ENCODE data around the gene LSAMP.

LSAMP gene

DNA sequence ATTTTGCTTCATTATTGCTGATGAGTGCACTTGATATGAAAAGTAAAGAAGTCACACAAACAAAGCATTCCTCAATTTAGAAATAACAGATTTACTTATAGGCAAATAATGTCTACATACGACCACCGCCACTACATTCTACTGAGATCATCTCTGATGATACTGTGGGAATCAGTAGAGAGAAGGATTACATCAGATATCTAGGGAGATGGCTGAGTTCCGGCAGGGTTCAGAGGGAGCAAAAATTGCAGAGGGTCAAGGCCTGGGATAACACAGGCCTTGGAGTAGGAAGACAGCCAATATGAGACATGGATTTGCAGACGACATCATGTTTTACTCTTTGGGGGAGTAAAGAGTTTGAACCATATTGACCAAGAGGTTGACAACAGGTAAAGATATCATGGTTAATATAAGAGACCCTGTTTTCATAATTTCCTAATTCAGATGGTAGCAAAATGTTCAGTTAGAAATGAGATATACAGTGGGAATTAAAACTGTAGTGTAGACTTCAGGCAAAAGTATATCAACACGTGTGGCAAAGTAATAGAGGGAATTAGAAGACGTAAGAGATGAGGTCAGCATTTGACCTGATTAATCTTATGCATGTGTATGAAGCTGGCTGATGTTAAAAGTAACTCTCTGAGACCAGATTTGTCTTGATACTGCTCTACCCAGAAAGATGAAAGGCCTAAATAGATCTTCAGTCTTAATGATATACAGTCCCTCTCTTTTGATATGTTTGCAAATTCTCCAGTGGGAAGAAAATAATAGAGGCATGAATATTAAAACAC lies 15.6 kb downstream of the LSAMP start:
- no peak for DNase-seq (ENCODE audit: low read depth)

DNA sequence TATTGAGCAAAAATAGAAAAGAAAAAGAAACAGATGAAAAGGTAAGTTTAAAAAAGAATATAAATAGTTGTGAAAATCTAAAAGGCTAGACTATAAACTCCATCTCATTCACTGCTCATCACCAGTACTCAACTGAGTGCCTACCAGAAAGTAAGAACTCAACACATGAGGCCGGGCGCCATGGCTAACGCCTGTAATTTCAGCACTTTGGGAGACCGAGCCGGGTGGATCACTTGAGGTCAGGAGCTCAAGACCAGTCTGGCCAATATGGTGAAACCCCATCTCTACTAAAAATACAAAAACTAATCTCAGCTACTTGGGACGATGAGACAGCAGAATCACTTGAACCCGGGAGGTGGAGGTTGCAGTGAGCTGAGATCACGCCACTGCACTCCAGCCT lies 19.3 kb downstream of the LSAMP start:
- no peak for DNase-seq (ENCODE audit: low read depth)

DNA sequence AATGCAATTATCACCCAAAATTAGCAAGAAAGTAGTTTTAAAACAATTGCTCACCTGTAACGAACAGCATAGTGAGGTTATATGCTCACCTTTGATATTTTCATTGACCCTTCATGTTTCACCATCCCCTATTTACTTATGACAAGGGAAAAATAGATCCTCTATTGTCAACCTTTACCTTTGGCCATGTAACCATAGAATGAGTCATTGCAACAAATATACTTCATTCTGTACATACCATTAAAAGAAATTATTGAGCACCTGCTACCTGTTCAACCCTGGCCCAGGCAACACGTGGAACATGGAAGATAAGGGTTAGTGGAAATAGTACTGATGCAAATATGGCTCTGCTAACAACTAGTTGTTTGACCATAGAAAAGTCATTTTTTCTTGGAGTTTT lies 20.2 kb downstream of the LSAMP start:
- no peak for DNase-seq (ENCODE audit: low read depth)

DNA sequence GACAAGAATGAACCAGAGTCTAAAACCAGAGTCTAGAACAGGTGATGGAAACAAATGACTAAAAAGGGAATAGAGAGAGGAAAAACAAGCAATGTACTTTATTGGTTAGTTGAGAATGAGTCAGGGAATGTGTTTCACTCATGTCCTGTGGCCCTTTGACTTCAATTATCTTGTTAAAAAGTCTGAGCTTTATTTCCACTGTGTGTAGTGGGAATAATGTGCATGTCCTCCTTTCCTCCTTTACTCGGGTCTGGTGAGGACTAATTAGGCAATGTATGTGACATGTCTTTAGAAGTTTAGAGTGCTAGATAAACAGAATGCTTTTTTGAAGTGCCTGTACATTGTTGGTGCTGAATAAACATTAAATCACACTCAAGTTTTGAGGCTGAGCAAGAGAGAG lies 21.3 kb downstream of the LSAMP start:
- DNase-seq (ENCODE audit: low read depth) = no peak

DNA sequence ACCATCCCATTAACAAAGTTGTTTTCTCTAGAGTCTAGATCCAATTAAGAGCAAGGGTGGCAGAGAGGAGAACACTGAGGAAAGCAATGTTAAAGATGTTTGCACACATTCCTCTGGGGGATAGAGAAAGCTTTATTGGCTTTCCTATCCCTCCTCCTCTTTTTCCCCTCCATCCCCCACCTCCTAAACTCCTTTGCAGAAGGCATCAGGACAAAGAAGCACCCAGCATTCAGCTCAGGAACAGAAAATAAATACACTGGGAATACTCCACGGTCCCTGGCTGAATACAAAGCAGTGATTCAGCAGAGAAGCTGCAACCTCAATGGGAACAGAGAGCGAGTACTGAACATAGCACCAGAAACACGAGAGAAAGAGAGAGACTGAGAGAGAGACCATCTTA lies 21.9 kb downstream of the LSAMP start:
- DNase-seq (ENCODE audit: low read depth) = no peak

DNA sequence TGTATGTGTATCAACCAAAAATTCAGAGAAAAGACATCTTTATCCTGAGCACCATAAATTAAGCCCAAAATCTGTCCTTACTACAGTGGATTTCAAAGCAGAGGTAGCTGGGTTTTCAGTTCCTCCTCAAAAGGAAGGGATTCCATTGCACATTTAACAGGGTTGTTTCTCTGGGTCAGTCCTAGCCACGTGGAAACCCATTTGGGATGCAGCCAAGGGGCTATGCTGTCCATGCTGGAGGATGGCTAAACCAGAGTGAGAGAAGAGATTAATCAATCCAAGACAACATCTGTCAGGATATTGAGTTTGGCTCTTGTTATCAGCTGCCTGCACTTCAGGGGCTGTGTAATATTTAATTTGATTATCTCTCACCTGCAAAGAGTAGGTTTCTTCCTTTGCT lies 28.1 kb downstream of the LSAMP start:
- no peak for DNase-seq (ENCODE audit: low read depth)

DNA sequence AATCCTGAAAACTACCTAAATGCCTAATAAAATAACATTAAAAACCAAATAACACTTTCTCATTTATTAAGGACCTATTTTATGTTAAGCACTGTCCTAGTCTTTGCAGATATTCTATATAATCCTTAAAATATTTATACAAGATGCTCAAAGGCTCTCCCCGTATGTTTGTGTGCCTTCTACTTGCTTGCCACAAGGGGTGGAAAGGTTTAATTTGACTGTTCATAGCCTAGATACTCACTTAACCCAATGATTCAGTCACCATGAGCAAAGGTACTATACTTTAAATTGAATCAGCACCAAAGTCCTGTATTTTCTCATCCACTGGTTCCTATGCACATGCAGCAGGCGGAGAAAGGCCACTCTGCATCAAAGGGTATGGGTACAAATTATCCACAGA lies 32.0 kb downstream of the LSAMP start:
- DNase-seq (ENCODE audit: low read depth) = no peak

DNA sequence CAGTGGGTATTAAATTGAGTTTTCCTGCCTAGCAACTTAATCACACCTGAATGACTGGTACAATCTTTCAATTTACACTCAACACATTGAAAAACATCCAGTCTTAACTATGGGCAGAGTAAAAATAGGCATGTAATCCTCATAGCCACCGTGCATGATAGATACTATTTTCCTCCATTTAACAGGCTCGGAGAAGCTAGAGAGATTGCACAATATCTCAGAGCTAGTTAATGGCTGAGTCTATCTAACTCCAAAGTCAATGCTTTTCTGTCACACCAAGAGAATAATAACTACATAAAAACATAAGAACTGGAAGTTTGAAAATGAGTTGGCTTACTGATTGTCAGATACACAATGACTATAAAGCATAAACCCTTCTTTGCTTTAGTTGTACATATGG lies 36.8 kb downstream of the LSAMP start:
- no peak for DNase-seq (ENCODE audit: low read depth)

DNA sequence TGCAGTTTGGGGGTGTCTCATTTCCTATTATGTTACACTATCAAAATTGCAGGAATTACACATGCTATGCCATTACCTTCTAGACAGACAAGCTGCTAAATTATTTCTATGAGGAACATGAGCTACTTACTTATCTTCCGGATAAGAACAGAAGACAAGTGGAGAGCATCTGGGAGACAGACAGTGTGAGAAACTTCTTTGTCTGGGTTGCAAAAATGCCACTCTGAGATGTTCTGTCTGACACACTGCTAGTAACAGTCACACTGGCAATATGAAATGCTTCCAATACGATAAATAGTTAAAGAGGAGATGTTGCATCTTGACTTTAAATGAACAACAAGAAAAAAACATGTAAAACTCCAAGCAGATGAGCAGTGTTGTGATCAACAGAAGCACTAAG lies 40.1 kb downstream of the LSAMP start:
- DNase-seq (ENCODE audit: low read depth) = no peak

DNA sequence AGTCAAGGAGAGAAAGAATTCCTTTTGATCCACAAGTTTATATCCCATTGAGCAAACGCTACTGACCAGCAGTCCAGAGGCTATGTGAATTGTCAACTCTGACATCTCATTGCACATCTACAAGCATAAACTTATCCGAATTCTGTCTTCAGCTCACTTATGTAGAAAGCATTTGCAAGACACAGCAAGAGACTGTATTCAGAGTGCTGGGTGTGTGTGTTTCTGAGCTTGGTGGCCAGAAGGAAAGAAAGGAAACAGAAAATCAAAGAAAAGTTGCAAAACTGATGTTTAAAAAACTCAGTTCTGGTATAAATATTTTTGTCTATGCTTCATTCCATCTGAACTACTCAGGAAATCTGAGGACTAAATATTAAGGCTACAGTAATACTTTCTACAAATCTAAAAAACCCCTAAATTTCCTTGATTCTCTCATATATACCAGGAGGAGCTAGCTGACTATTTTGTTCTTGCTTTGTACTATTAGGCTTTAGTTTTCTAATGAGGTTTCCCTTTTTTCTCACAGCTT lies 45.5 kb downstream of the LSAMP start:
- no peak for DNase-seq (ENCODE audit: low read depth)

DNA sequence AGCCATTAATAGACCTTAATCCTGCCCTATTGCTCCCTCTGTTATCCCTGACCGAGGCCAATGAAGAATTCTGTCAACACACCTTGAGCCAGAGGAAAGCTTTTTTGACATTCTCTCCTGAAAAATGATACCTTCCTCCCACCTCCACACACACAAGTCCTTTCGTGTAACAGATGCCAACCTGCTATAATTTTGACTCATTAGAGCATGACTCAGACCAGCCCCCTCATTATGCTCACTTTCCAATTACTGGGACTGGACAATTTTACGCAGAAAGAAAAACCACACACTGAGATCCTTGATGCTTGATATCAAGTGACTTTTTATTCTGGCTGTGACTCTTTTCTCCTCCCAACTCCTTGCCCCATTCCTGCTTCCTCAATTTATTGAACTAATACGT lies 50.9 kb downstream of the LSAMP start:
- DNase-seq (ENCODE audit: low read depth) = no peak

DNA sequence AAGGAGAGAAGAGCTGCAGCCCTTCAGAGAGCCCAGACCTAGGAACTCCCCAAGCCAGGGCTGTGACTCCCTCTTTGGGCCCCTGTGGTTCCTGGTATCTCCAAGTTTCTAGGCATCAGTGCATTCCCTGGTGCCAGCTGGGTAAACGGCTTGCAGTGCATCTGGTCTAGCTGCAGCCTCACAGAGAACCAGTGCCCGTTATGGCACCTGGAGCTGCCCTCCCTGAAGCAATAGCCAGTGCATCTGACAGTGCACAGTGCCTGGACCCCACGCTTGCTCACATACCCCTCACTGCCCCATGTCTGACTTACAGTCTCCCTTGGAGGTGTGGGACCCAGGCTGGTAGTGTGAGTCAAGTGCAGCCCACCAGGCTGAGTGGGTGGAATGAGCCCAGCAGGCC lies 52.1 kb downstream of the LSAMP start:
- no peak for DNase-seq (ENCODE audit: low read depth)

DNA sequence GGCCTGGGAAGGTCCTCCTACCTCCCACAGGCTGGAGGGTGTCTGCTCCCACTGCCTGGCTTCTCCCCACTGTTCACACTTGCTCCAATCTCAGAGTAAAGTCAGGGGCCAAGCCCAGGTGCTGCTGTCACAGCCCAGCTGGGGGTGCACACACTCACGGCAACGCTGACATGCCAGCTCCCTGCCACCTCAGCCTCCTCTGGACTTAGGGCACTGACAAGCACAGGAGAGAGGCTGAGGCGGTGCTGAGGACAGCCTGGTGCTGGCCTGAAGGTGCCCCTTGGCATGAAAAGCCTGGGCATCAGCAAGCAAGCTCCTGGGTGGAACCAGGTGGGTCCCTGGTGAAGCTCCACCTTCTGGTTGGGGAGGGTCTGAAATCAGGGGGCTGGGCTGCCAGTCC lies 53.0 kb downstream of the LSAMP start:
- DNase-seq (ENCODE audit: low read depth) = no peak

DNA sequence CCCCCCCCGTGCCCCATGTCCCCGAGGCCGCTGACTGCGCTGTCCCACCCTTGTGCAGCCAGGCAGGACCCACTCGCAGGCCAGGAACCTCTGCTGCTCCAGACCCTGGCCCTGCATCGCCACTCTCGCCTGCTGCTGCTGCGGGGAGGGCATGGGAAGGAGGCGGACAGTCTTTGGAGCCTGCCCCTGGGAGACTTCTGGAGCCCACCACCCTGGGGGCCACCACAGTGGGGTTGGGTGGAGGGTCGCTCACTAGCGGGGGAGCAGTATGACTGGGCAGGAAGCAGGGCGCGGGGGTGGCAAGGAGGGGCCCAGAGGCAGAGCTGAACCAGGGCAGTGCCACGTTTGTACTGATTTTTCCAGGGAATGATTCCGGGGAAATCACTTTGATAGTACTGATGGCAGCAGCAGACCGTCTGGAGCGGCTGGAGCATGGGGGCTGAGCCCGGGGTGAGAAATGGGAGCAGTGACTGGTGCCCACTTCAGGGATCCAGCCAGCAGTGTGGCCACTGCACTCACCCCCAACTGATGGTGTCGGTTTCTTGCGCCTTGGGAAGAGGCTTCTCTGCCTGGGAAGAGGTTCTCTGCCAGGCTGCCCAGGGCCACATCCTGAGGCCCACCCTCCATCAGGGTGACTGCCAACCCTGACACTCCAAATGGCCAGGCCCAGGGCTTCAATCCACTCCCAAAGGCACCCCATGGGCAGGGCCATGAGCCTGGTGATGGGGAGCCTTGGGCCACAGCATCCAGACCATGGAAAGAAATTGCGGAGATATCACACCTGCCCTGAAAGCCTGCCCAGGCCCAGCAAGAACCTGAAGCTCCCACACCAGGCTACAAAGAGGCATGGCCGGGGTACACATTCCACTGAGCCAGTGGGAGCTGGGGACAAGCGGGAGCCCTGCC lies 53.7 kb downstream of the LSAMP start:
- DNase-seq (ENCODE audit: low read depth) = no peak

DNA sequence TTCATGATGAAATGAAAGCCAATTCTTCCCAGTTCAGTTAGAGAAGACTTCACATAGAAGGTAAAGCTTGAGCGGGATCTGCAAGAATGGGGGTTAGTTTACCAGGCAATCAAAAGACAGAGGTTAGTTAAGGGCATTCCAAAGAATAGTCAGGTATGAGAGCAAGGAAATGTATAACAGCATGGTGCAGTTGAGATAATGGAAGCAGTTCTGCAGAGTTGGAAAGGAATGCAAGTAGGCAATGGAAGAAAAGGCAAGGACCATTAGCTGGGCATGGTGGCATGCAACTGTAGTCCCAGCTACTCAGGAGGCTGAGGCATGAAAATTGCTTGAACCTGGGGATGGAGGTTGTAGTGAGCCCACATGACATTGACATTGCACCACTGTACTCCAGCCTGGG lies 55.0 kb downstream of the LSAMP start:
- DNase-seq (ENCODE audit: low read depth) = no peak

DNA sequence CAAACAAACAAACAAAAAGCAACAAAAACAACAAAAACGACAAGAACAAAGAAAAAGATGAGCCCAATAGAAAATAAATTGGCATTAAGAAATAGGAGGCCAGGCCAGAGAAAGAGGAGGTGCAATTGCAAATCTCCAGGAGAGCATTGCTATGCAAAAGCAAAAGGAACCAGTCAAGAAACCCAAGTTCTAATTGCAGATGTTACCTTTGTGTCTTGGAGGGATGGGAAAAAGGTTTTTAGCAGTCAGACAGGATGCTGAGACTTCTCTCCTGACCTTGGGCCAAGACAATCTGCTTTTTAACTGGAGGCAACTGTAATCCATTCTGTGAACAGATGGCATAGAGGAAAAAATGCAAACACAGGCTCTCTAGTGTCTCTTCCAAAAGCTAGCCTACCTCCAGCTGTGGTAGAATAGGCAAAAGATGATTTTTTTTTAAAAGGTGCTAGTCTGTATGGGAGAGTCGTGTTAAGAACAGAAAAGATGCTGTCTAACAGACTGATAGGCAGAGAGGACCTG lies 56.4 kb downstream of the LSAMP start:
- DNase-seq (ENCODE audit: low read depth) = no peak

DNA sequence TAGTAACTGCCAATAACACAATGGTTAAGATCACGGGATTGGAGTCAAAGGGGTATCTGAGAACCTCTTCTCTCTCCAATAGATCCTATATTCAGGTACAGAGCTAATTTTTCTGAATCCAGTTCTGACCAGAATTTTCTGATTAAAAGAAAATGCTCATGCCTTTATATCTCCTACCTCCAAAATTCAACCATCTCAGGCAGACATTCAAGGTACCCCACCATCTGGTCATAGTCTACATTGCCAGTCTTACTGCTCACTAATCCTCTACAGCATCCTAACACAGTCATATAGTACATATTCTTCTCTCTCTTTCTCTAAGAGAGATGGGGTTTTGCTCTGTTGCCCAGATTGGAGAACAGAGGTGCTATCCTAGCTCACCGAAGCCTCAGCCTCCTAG lies 59.1 kb downstream of the LSAMP start:
- no peak for DNase-seq (ENCODE audit: low read depth)

DNA sequence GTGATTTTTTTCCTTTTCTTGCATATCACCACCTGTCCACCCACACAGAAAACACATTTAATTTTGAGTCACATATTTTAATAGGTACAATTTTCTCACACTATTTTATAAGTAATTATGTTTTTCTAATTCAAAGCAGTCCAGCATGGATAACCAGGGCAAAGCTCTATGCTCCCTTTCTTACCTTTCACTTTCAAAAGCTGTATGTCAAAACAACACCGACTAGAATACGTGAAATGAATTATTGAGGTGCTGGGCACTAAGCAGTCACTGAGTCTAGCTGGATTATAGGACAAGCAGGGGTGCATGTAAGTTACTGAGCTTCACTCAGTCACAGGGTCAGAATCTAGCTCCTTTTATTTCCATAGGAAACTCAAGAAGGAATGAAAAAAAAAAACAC lies 60.6 kb downstream of the LSAMP start:
- no peak for DNase-seq (ENCODE audit: low read depth)

DNA sequence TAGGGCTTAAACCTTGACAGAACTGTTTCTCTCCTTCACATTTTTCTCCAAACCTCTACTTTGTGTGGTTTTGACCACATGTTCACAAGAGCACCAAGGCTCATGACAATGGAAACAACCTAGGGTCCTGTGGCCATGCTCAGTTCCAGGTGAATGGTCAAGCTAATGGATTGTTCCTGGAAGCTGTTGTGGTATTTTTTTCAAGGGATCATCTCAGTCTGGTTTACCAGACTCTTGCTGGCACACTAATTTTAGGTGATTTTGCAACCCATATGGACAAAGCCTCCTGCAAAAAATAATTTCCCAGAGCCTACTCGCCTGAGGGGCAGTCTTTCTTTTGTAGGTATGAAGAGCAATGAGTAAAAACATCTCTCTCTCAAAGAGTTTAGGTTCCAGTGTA lies 67.2 kb downstream of the LSAMP start:
- no peak for DNase-seq (ENCODE audit: low read depth)

DNA sequence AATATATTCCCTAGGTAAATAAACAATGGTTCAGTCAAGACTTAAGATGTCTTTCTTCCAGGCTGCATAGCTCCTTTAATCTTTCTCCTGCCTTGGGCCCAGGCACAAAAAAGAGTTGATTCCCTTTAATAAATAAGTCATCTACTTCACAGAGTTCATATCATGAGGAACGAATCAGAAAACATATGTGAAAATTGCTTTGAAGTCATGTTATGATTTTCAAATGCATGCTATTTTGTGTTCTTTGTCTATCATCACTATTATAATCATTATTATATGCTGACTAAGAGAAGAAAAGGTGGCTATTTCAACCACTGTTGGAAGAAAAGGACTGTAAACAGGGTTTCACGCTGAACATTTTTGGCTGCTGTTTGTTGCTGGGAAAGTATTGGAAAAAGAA lies 70.4 kb downstream of the LSAMP start:
- no peak for DNase-seq (ENCODE audit: low read depth)

DNA sequence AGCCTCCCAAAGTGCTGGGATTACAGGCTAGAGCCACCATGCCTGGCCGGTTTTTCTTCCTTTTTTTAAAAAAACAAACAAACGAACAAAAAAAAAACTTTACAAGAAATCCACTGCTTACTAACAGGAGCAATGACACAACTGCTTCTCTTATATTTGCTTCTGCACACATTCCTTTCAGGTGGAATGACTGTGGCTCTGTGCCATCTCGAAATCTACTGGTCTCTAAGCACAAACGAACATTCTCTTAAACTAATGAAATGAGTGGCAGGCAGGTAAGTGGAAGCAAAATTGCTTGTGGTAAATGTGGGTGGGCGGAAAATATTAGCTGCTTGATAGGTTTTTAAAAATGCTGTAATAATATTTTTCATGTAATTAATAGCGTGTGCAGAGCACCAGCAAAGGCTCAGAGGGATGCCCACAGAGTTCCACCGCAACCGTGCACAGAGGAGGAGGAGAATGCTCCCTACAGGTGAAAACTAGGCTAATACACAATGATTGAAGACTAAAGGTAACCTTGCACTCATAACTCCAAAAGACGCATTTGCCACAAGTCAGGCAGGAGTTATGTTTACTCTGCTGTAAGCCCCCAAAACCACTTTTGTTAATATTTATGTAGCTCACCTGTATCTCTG lies 77.4 kb downstream of the LSAMP start:
- DNase-seq (ENCODE audit: low read depth) = no peak

DNA sequence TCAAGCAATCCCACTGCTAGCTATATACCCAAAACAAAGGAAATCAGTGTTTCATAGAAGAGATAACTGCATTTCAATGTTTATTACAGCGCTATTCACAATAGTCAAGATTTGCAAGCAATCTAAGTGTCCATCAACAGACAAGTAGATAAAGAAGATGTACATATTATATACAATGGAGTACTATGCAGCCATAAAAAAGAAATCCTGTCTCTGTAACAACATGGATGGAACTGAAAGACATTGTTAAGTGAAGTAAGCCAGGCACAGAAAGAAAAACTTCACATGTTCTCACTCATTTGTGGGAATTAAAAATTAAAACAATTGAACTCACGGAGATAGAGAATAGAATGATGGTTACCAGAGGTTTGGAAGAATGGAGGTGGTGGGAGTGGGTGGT lies 89.2 kb downstream of the LSAMP start:
- no peak for DNase-seq (ENCODE audit: low read depth)

DNA sequence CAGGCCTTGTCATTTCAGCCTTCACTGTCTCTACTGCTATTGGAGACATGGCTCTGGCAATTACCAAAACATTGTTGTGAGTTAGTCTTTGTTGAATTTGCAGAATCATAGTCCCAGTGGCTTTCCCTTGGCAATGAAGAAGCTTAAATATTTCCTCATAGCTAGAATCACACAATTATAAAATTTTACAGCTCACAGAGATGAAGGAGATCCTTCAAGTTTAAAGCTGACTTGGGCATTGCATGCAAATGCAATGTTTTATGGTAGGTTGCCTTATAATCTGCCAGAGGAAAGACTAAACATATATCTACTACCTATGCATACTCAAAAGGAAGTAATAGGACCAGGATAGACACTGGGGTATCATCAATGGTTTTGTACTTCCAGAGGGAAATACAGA lies 90.9 kb downstream of the LSAMP start:
- DNase-seq (ENCODE audit: low read depth) = no peak
